ENCODE results near the gene SNRPA. TPM values are rescaled to one million over a fixed set of nuclear protein-coding genes. Genes with fewer than 3 reads are reported as not detected.

The SNRPA gene
- total and polyA plus RNA-seq, 2 of the 13 experiments (the other 11 are each of a cell fraction or from before 2014, with no cell fraction given): 59.6 to 162 TPM

DNA sequence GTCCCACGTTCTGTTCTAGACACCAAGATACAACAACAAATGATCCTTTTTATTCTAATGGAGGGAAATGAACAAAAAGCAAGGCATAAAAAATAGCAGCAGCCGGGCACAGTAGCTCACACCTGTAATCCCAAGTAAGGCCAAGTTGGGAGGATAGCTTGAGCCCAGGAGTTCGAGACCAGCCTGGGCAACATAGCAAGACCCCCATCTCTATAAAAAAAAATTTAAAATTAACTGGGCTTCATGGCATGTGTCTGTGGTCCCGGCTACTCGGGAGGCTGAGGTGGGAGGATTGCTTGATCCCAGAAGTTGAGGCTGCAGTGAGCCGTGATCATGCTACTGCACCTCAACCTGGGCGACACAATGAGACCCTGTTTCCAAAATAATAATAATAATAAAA lies 25.4 kb downstream of the SNRPA start:
- ChIA-PET CTCF (ENCODE audit: low intra/inter-chr PET ratio, low total read pairs) (no interaction called here), POLR2A (interaction anchor here (1.4 to 4.1 kb wide), 8 partner anchors 10 to 60 kb away, joined by 4 to 90 read pairs (median 24); partner anchors contain the start of genes ACTMAP, COQ8B, EGLN2 and ITPKC)
- no TSS peak for BruUV-seq (replicated peaks)
- ATAC-seq (no peak), FAIRE-seq (no peak), DNase-seq (ENCODE audit: low spot score) (no peak)
- no peak overlapping the region for H2AFZ ChIP-seq (ENCODE audit: low read length)
- no peaks in the 10 kb centered on the region for H3K79me2 ChIP-seq (ENCODE audit: insufficient read depth, low read length)
- no peak overlapping the region for H3K9ac ChIP-seq (ENCODE audit: insufficient read depth, low read depth, low read length)
- no peak overlapping the region for H3K4me3 ChIP-seq (replicated peaks in 1 of 3; ENCODE audit: insufficient read depth in 1 of 3, low read depth in 2 of 3, low read length in 3 of 3)
- TF ChIP-seq, protein P1, sequence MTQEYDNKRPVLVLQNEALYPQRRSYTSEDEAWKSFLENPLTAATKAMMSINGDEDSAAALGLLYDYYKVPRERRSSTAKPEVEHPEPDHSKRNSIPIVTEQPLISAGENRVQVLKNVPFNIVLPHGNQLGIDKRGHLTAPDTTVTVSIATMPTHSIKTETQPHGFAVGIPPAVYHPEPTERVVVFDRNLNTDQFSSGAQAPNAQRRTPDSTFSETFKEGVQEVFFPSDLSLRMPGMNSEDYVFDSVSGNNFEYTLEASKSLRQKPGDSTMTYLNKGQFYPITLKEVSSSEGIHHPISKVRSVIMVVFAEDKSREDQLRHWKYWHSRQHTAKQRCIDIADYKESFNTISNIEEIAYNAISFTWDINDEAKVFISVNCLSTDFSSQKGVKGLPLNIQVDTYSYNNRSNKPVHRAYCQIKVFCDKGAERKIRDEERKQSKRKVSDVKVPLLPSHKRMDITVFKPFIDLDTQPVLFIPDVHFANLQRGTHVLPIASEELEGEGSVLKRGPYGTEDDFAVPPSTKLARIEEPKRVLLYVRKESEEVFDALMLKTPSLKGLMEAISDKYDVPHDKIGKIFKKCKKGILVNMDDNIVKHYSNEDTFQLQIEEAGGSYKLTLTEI (CRISPR knock-in tag; conservative IDR thresholded peaks at IDR 0.05): no peak
- no peak for TF ChIP-seq ZZZ3 (CRISPR knock-in tag; IDR thresholded peaks at IDR 0.05; ENCODE audit: borderline replicate concordance)
- TF ChIP-seq, protein P2, sequence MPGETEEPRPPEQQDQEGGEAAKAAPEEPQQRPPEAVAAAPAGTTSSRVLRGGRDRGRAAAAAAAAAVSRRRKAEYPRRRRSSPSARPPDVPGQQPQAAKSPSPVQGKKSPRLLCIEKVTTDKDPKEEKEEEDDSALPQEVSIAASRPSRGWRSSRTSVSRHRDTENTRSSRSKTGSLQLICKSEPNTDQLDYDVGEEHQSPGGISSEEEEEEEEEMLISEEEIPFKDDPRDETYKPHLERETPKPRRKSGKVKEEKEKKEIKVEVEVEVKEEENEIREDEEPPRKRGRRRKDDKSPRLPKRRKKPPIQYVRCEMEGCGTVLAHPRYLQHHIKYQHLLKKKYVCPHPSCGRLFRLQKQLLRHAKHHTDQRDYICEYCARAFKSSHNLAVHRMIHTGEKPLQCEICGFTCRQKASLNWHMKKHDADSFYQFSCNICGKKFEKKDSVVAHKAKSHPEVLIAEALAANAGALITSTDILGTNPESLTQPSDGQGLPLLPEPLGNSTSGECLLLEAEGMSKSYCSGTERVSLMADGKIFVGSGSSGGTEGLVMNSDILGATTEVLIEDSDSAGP (CRISPR knock-in tag; IDR thresholded peaks at IDR 0.05; ENCODE audit: borderline replicate concordance): no peak
- TF ChIP-seq ZNF878 (CRISPR knock-in tag; IDR thresholded peaks at IDR 0.05): no peak
- no peak for TF ChIP-seq ZNF776 (CRISPR knock-in tag; IDR thresholded peaks at IDR 0.05)
- no peak for TF ChIP-seq KAT2B (IDR thresholded peaks at IDR 0.05; ENCODE audit: borderline replicate concordance, low read depth, low read length)
- no peak for TF ChIP-seq KLF16 (CRISPR knock-in tag; IDR thresholded peaks at IDR 0.05)
- TF ChIP-seq, protein P3, sequence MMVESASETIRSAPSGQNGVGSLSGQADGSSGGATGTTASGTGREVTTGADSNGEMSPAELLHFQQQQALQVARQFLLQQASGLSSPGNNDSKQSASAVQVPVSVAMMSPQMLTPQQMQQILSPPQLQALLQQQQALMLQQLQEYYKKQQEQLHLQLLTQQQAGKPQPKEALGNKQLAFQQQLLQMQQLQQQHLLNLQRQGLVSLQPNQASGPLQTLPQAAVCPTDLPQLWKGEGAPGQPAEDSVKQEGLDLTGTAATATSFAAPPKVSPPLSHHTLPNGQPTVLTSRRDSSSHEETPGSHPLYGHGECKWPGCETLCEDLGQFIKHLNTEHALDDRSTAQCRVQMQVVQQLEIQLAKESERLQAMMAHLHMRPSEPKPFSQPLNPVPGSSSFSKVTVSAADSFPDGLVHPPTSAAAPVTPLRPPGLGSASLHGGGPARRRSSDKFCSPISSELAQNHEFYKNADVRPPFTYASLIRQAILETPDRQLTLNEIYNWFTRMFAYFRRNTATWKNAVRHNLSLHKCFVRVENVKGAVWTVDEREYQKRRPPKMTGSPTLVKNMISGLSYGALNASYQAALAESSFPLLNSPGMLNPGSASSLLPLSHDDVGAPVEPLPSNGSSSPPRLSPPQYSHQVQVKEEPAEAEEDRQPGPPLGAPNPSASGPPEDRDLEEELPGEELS (CRISPR knock-in tag; IDR thresholded peaks at IDR 0.05): no peak
- TF ChIP-seq TSC22D2 (CRISPR knock-in tag; IDR thresholded peaks at IDR 0.05; ENCODE audit: borderline replicate concordance): no peak
- no peak for TF ChIP-seq ZNF274 (CRISPR knock-in tag; IDR thresholded peaks at IDR 0.05)
- TF ChIP-seq, protein P4, sequence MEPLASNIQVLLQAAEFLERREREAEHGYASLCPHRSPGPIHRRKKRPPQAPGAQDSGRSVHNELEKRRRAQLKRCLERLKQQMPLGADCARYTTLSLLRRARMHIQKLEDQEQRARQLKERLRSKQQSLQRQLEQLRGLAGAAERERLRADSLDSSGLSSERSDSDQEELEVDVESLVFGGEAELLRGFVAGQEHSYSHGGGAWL (CRISPR knock-in tag; IDR thresholded peaks at IDR 0.05): no peak
- no peak for TF ChIP-seq JUNB (CRISPR knock-in tag; IDR thresholded peaks at IDR 0.05; ENCODE audit: borderline replicate concordance)
- intact Hi-C loops (cut with micrococcal nuclease; ENCODE audit: unreplicated experiment) (no loop called here), in situ Hi-C loops (cut with HindIII; ENCODE audit: extremely low pct_ligation_motif_present, low pct_unique_long_range_greater_than_20kb) (no loop called here)
- peaks cover 31% of the 10 kb centered on the region for H3K4me1 ChIP-seq (ENCODE audit: insufficient read depth, low read length)
- H3K27me3 ChIP-seq (ENCODE audit: control insufficient read depth in 1 of 2, insufficient read depth in 2 of 2, low read length in 2 of 2): no peaks in the 10 kb centered on the region; a peak in 1 of 5 replicates
- H3K9me3 ChIP-seq (ENCODE audit: low read length): no peaks in the 10 kb centered on the region
- no peaks in the 10 kb centered on the region for H4K20me1 ChIP-seq (ENCODE audit: insufficient read depth, low read length)
- H3K27ac ChIP-seq (ENCODE audit: extremely low read length, insufficient read depth, low read length): no peak overlapping the region
- WGBS (ENCODE audit: low lambda C conversion rate): 75% methylated on average over 7 of the region's 7 CpGs
- no peaks in the 10 kb centered on the region for H3K36me3 ChIP-seq (replicated peaks in 1 of 2; ENCODE audit: control insufficient read depth in 1 of 2, insufficient read depth in 2 of 2, low read length in 2 of 2)
- H3K4me2 ChIP-seq (ENCODE audit: low read depth, low read length): peak overlapping the region; percentile 95; the same call in 1 of the 2 replicates

Measured in HepG2 (cell line).